Measurements from ENCODE around the gene GALNT7. TPM values are rescaled to one million over a fixed set of nuclear protein-coding genes. Genes with fewer than 3 reads are reported as not detected.

GALNT7 gene
- total RNA-seq, 4 donors from 2014 or later, result 15.6 to 38.2 (median 23.8) TPM

DNA sequence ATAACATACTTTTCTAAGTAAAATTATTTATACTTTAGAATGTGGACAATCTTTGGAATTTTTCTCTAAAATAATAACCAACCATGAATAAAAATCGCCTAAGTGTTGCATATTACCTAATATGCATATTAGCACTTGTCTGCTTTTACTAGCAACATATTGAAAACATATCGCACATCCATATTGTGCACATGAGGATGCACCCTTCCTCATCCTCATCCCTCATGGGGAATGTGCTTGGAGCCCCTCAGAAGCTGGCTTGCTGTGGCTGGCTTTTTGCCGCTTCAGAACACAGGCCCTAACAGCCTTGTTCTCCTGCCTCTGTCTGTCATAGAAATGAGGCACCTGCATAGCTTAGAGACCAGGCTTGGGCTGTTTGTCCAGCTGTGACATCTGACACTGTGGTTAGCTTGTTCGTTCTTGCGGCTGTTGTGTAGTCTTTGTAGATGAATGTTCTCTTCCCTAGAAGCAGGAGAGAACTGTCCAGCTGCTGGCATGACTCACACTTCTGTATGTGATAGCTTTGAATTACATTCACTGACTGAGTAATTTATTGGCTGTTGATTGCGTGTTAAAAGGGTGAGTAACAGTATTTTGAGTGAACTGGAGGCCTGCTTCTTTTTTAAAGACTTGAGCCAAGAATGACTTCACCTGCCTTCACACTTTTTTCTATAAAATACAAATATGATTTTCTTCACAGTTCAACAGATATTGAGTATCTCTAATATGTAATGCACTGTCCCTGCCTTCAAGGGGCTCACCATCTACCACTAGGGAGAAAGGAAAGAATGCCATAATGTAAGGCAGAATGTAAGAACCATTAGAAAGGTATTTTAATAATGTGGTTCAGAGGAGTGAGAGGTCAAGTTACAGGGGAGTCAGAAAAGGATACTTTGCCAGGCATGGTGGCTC, 83.7 kb downstream of the GALNT7 start:
- TF ChIP-seq, protein P1, sequence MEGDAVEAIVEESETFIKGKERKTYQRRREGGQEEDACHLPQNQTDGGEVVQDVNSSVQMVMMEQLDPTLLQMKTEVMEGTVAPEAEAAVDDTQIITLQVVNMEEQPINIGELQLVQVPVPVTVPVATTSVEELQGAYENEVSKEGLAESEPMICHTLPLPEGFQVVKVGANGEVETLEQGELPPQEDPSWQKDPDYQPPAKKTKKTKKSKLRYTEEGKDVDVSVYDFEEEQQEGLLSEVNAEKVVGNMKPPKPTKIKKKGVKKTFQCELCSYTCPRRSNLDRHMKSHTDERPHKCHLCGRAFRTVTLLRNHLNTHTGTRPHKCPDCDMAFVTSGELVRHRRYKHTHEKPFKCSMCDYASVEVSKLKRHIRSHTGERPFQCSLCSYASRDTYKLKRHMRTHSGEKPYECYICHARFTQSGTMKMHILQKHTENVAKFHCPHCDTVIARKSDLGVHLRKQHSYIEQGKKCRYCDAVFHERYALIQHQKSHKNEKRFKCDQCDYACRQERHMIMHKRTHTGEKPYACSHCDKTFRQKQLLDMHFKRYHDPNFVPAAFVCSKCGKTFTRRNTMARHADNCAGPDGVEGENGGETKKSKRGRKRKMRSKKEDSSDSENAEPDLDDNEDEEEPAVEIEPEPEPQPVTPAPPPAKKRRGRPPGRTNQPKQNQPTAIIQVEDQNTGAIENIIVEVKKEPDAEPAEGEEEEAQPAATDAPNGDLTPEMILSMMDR (IDR thresholded peaks at IDR 0.05), result no peak
- TF ChIP-seq POLR2A (IDR thresholded peaks at IDR 0.05), result no peak
- Histone ChIP-seq H3K9me3 (no peaks in the 10 kb centered on the region), H3K4me1 (no peaks in the 10 kb centered on the region), H3K36me3 (no peaks in the 10 kb centered on the region), H3K27ac (no peak overlapping the region), H3K27me3 (no peaks in the 10 kb centered on the region), H3K4me3 (replicated peaks in 1 of 3) (no peak overlapping the region)
- WGBS, 2 donors, result 76 to 90% methylated on average over 6 of the region's 6 CpGs
- DNase-seq, result no peak
- intact Hi-C loops (cut with DNase I), result no loop called here

DNA sequence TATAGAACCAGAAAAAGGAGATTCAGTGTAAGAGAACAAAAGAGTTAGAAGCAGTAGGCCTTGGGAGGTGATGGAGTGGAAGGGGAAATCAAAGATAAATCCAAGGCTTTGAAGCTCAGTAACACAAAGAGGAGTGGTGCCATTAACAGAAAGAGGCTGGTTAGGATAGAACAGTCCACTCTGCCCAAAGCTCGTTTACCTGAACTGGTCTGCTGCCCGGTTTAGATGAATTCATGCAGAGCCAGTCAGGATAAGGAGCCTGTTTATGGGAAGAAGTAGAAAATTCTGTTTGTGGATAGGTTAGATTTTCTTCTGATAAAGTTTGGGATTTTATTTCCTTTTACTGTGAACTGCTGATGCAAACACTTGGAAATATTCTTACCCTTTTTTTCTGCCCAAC, 85.0 kb downstream of the GALNT7 start:
- H3K27me3 ChIP-seq, result no peaks in the 10 kb centered on the region
- H3K4me3 ChIP-seq (replicated peaks in 1 of 3), result no peak overlapping the region
- no peak overlapping the region for H3K27ac ChIP-seq
- 76 to 84% methylated on average over 2 of the region's 2 CpGs for WGBS, 2 donors
- intact Hi-C loops (cut with DNase I), result no loop called here
- no peaks in the 10 kb centered on the region for H3K36me3 ChIP-seq
- H3K9me3 ChIP-seq, result no peaks in the 10 kb centered on the region
- no peak for DNase-seq
- TF ChIP-seq POLR2A (IDR thresholded peaks at IDR 0.05), result no peak
- TF ChIP-seq, protein P1 (IDR thresholded peaks at IDR 0.05), result no peak
- no peaks in the 10 kb centered on the region for H3K4me1 ChIP-seq

- H3K27ac ChIP-seq, result no peak overlapping the region
- DNase-seq, result no peak
- H3K27me3 ChIP-seq, result no peaks in the 10 kb centered on the region
- no peak overlapping the region for H3K4me3 ChIP-seq (replicated peaks in 1 of 3)
- intact Hi-C loops (cut with DNase I), result loop anchor here (5.0 kb wide), 1 partner anchor 237 kb away; no protein-coding TSS in a partner anchor
- no peaks in the 10 kb centered on the region for H3K4me1 ChIP-seq
- TF ChIP-seq POLR2A (IDR thresholded peaks at IDR 0.05), result no peak
- TF ChIP-seq, protein P1 (IDR thresholded peaks at IDR 0.05), result no peak
- no peaks in the 10 kb centered on the region for H3K36me3 ChIP-seq
- no peaks in the 10 kb centered on the region for H3K9me3 ChIP-seq
These were observed 86.0 kb downstream of the GALNT7 start for GRCh38 chr4:173254646-173255045.

DNA sequence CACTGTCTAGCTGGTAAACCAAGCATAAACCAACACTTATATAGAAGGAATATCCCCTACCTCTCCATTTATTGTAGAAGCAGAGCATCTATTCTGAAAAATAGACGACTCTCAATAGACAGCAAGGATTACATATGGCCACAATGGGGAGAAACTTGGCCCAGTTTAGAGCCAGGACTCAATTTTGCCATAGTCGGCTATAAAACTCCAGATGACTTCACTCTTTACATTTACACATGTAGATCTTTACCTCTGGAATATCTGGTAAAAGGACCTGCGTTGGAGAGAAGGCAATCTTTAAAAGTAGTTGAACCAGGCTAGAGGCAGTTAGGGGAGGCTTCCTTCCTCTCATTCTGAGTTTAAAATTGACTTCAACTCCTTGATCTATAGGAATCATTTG, 88.2 kb downstream of the GALNT7 start:
- DNase-seq, result no peak
- no peak overlapping the region for H3K27ac ChIP-seq
- no peaks in the 10 kb centered on the region for H3K36me3 ChIP-seq
- H3K4me3 ChIP-seq (replicated peaks in 1 of 3), result no peak overlapping the region
- WGBS, 2 donors, result 89 to 91% methylated on average over 3 of the region's 3 CpGs
- TF ChIP-seq, protein P1 (IDR thresholded peaks at IDR 0.05), result no peak
- TF ChIP-seq POLR2A (IDR thresholded peaks at IDR 0.05), result no peak
- H3K4me1 ChIP-seq, result no peaks in the 10 kb centered on the region
- no peaks in the 10 kb centered on the region for H3K27me3 ChIP-seq
- no peaks in the 10 kb centered on the region for H3K9me3 ChIP-seq
- intact Hi-C loops (cut with DNase I), result loop anchor here (5.0 kb wide), 1 partner anchor 240 kb away; no protein-coding TSS in a partner anchor
